Natural killer cell (primary cell): ENCODE measurements around the gene RIMBP2. TPM values are rescaled to one million over a fixed set of nuclear protein-coding genes. Genes with fewer than 3 reads are reported as not detected.

Source experiments
- ATAC-seq, 3 donors: fragments of 150-1000 bp in 2 of 3; fragments of 200-7000 bp in 1 of 3; cut with Tn5 transposase; 1 replicate in 1 of 3; 2 replicates in 2 of 3; pipeline ENCODE4 v1.10.0; 2021; ENCODE audit warnings: mild to moderate bottlenecking in 2 of 3, moderate library complexity in 2 of 3
- DNase-seq, 2 donors: peaks; one replicate each; pipeline versions ENCODE4 v3.0.0 to v3.0.0-alpha.2; 2013 to 2021; ENCODE audit warnings: mixed read lengths in 1 of 2
- H3K27ac ChIP-seq: one replicate; pipeline ENCODE4 v1.5.1; 2013; ENCODE audit warnings: mild to moderate bottlenecking, low read length
- H3K27me3 ChIP-seq: one replicate; pipeline ENCODE4 v1.6.1; 2013; ENCODE audit warnings: low read length; ENCODE audit not compliant: control insufficient read depth, insufficient read depth
- H3K36me3 ChIP-seq: one replicate; pipeline ENCODE4 v1.6.1; 2013; ENCODE audit warnings: low read length; ENCODE audit not compliant: control insufficient read depth, insufficient read depth
- H3K4me1 ChIP-seq: one replicate; pipeline ENCODE4 v1.6.1; 2013; ENCODE audit warnings: low read length; ENCODE audit not compliant: control insufficient read depth, insufficient read depth
- H3K4me3 ChIP-seq: one replicate; pipeline ENCODE4 v1.5.1; 2013; ENCODE audit warnings: low read length
- H3K9me3 ChIP-seq: one replicate; pipeline ENCODE4 v1.6.1; 2013; ENCODE audit warnings: low read length; ENCODE audit not compliant: control insufficient read depth, insufficient read depth
- H3K27ac Mint-ChIP-seq, 2 donors: one replicate each; pipeline ENCODE4 v1.8.0; 2022; ENCODE audit warnings: mild to moderate bottlenecking in 2 of 2, mixed read lengths in 2 of 2, moderate library complexity in 1 of 2
- H3K27me3 Mint-ChIP-seq, 2 donors: one replicate each; pipeline ENCODE4 v1.8.0; 2022; ENCODE audit warnings: low read depth in 2 of 2, mixed read lengths in 2 of 2
- H3K36me3 Mint-ChIP-seq: one replicate; pipeline ENCODE4 v1.8.0; 2022; ENCODE audit warnings: mixed read lengths
- H3K4me1 Mint-ChIP-seq, 2 donors: one replicate each; pipeline ENCODE4 v1.8.0; 2022; ENCODE audit warnings: mixed read lengths in 2 of 2
- H3K4me3 Mint-ChIP-seq: one replicate; pipeline ENCODE4 v1.8.0; 2022; ENCODE audit warnings: mild to moderate bottlenecking, moderate library complexity, mixed read lengths
- H3K9me3 Mint-ChIP-seq, 2 donors: one replicate each; pipeline ENCODE4 v1.8.0; 2022; ENCODE audit warnings: mixed read lengths in 2 of 2
- WGBS: methylation state at CpG from one replicate; pipeline ENCODE4 v1.1.7; 2013; ENCODE audit warnings: missing lambda C conversion rate; ENCODE audit not compliant: insufficient coverage; 5-methylcytosine and 5-hydroxymethylcytosine counted together
- intact Hi-C: fragments of 100-400 bp; cut with micrococcal nuclease; formaldehyde crosslinking; loops from one replicate; pipeline ENCODE4 v1.14.2; 2022
- total RNA-seq, 4 donors: library from RNA; stranded (reverse); fragments of 120-200 nt in 1 of 4; gene quantifications; one replicate each; pipeline versions ENCODE4 v1.2.3 to v1.2.4, GENCODE V29; 2013 to 2022
- TF ChIP-seq, protein P1 (sequence below): fragments of 200-600 bp; IDR thresholded peaks from one replicate; pipeline ENCODE4 v1.8.0; 2022; ENCODE audit warnings: antibody characterized with exemption

RIMBP2 gene
- total RNA-seq, 3 donors from 2014 or later (not counting 1 experiment from before 2014, with no cell fraction given) = not detected

DNA sequence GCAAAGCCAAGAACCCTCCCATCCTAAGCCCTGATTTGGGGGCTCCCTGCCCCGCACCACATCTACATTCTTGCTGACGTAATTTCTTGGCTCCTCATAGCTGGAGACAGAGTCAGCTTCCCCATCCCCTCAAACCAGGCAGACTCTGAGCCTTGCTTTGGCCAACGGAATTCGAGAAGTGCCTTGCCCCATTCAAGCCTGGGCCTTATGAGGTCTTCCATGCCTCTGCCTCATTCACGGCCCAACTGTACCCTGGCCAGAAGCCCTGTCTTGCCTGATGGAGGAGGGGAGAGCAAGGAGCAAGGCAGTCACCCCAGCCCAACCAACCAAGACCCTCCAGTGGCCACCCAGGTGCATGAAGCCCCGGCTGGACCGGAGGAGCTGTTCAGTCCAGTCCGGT lies 214.3 kb downstream of the RIMBP2 start:
- Mint-ChIP-seq H3K36me3 (no peaks in the 10 kb centered on the region), H3K4me1 (no peaks in the 10 kb centered on the region), H3K9me3 (no peaks in the 10 kb centered on the region), H3K27me3 (no peaks in the 10 kb centered on the region), H3K4me3 (no peak overlapping the region), H3K27ac (no peak overlapping the region)
- H3K27me3 ChIP-seq = no peaks in the 10 kb centered on the region
- intact Hi-C loops = no loop called here
- H3K4me1 ChIP-seq = no peaks in the 10 kb centered on the region
- TF ChIP-seq, protein P1, sequence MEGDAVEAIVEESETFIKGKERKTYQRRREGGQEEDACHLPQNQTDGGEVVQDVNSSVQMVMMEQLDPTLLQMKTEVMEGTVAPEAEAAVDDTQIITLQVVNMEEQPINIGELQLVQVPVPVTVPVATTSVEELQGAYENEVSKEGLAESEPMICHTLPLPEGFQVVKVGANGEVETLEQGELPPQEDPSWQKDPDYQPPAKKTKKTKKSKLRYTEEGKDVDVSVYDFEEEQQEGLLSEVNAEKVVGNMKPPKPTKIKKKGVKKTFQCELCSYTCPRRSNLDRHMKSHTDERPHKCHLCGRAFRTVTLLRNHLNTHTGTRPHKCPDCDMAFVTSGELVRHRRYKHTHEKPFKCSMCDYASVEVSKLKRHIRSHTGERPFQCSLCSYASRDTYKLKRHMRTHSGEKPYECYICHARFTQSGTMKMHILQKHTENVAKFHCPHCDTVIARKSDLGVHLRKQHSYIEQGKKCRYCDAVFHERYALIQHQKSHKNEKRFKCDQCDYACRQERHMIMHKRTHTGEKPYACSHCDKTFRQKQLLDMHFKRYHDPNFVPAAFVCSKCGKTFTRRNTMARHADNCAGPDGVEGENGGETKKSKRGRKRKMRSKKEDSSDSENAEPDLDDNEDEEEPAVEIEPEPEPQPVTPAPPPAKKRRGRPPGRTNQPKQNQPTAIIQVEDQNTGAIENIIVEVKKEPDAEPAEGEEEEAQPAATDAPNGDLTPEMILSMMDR = no peak
- WGBS = 92% methylated on average over 8 of the region's 8 CpGs
- ATAC-seq (no peak), DNase-seq (no peak)
- H3K9me3 ChIP-seq = no peaks in the 10 kb centered on the region
- H3K27ac ChIP-seq = no peak overlapping the region
- no peak overlapping the region for H3K4me3 ChIP-seq
- H3K36me3 ChIP-seq = no peaks in the 10 kb centered on the region

- Mint-ChIP-seq H3K36me3 (no peaks in the 10 kb centered on the region), H3K4me3 (no peak overlapping the region), H3K27ac (no peak overlapping the region), H3K4me1 (no peaks in the 10 kb centered on the region), H3K27me3 (no peaks in the 10 kb centered on the region), H3K9me3 (no peaks in the 10 kb centered on the region)
- 74% methylated on average over 16 of the region's 16 CpGs for WGBS
- H3K4me1 ChIP-seq = no peaks in the 10 kb centered on the region
- H3K36me3 ChIP-seq = no peaks in the 10 kb centered on the region
- TF ChIP-seq, protein P1 = no peak
- intact Hi-C loops = no loop called here
- no peak for ATAC-seq
- no peak for DNase-seq
- no peaks in the 10 kb centered on the region for H3K9me3 ChIP-seq
- H3K27me3 ChIP-seq = no peaks in the 10 kb centered on the region
- no peak overlapping the region for H3K27ac ChIP-seq
- H3K4me3 ChIP-seq = no peak overlapping the region
Observed at GRCh38 chr12:130500835-130501330, 215.2 kb downstream of the RIMBP2 start.

DNA sequence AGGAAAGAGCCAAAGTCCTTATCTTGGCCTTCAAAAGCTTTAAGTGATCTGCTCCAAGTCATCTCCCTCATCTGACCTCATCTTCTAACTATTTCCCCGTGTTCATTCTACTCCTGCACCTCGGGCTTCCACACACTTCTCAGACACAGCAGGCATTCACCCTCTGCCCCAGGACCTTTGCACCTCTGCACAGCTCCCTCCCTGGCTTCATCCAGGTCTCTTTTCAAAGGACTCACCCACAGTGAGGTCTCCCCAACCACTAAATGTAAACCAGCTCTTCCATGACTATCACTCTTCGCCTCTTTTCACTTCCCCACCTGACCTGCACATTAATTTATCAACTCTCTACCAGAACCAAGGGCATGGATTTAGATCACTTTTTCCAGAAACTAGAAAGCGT lies 216.6 kb downstream of the RIMBP2 start:
- H3K27me3 Mint-ChIP-seq = no peaks in the 10 kb centered on the region
- H3K27ac Mint-ChIP-seq = no peak overlapping the region
- H3K36me3 Mint-ChIP-seq = no peaks in the 10 kb centered on the region
- H3K9me3 ChIP-seq = no peaks in the 10 kb centered on the region
- H3K4me1 ChIP-seq = no peaks in the 10 kb centered on the region
- H3K4me3 ChIP-seq = no peak overlapping the region
- TF ChIP-seq, protein P1 = no peak
- WGBS = 79% methylated on average over 3 of the region's 4 CpGs
- no peak overlapping the region for H3K4me3 Mint-ChIP-seq
- H3K9me3 Mint-ChIP-seq = no peaks in the 10 kb centered on the region
- no peaks in the 10 kb centered on the region for H3K27me3 ChIP-seq
- DNase-seq = no peak
- intact Hi-C loops = no loop called here
- no peaks in the 10 kb centered on the region for H3K4me1 Mint-ChIP-seq
- H3K27ac ChIP-seq = no peak overlapping the region
- no peak for ATAC-seq
- H3K36me3 ChIP-seq = no peaks in the 10 kb centered on the region
